Mesendoderm (in vitro differentiated cells): ENCODE measurements around the gene BCL7B.
"Not testable (repeated sequence)": the region's sequence is repeated elsewhere in the genome, so short reads cannot be mapped to it uniquely, and the experiment has no call there.

Experiments used
- DNase-seq: peaks from one replicate; pipeline ENCODE4 v3.0.0; 2013
- H2AK5ac ChIP-seq: 2 replicates; pipeline ENCODE4 v1.6.1; 2013; ENCODE audit warnings: low read length, inconsistent platforms
- H2BK120ac ChIP-seq: 2 replicates; pipeline ENCODE4 v1.6.1; 2013; ENCODE audit warnings: low read depth, mild to moderate bottlenecking, low read length, moderate library complexity, mixed read lengths
- H2BK15ac ChIP-seq: replicated peaks from 2 replicates; pipeline ENCODE4 v1.6.1; 2013; ENCODE audit warnings: low read depth, mild to moderate bottlenecking, moderate library complexity
- H2BK5ac ChIP-seq: 2 replicates; pipeline ENCODE4 v1.6.1; 2013; ENCODE audit warnings: low read length, inconsistent platforms
- H3K18ac ChIP-seq: 2 replicates; pipeline ENCODE4 v1.6.1; 2013; ENCODE audit warnings: mild to moderate bottlenecking, low read length, mixed read lengths
- H3K23ac ChIP-seq: one replicate; pipeline ENCODE4 v1.6.1; 2013; ENCODE audit warnings: low read length
- H3K27ac ChIP-seq: 2 replicates; pipeline ENCODE4 v1.5.1; 2013; ENCODE audit warnings: low read depth, mild to moderate bottlenecking, inconsistent platforms, low read length, moderate library complexity
- H3K27me3 ChIP-seq: 2 replicates; pipeline ENCODE4 v1.6.1; 2013; ENCODE audit warnings: low read length, control low read depth, mild to moderate bottlenecking, inconsistent platforms; ENCODE audit not compliant: insufficient read depth, poor library complexity
- H3K36me3 ChIP-seq: 2 replicates; pipeline ENCODE4 v1.6.1; 2013; ENCODE audit warnings: low read length, inconsistent platforms; ENCODE audit not compliant: control insufficient read depth, insufficient read depth
- H3K4ac ChIP-seq: one replicate; pipeline ENCODE4 v1.6.1; 2013; ENCODE audit warnings: low read depth, mild to moderate bottlenecking, low read length, moderate library complexity
- H3K4me1 ChIP-seq: 2 replicates; pipeline ENCODE4 v1.6.1; 2013; ENCODE audit warnings: low read depth, low read length, inconsistent platforms; ENCODE audit not compliant: control insufficient read depth
- H3K4me2 ChIP-seq: 2 replicates; pipeline ENCODE4 v1.6.1; 2013; ENCODE audit warnings: low read length
- H3K4me3 ChIP-seq: 2 replicates; pipeline ENCODE4 v1.5.1; 2013; ENCODE audit warnings: mild to moderate bottlenecking, low read length
- H3K56ac ChIP-seq: one replicate; pipeline ENCODE4 v1.6.1; 2013; ENCODE audit warnings: low read length
- H3K79me1 ChIP-seq: 2 replicates; pipeline ENCODE4 v1.6.1; 2013; ENCODE audit warnings: low read length, inconsistent platforms
- H3K79me2 ChIP-seq: 2 replicates; pipeline ENCODE4 v1.6.1; 2013; ENCODE audit warnings: mild to moderate bottlenecking, low read length; ENCODE audit not compliant: control insufficient read depth, insufficient read depth
- H3K9ac ChIP-seq: 2 replicates; pipeline ENCODE4 v1.6.1; 2013; ENCODE audit warnings: low read length, inconsistent platforms
- H4K5ac ChIP-seq: one replicate; pipeline ENCODE4 v1.6.1; 2013; ENCODE audit warnings: low read length
- H4K8ac ChIP-seq: one replicate; pipeline ENCODE4 v1.6.1; 2013; ENCODE audit warnings: low read depth, mild to moderate bottlenecking, control low read depth, low read length, moderate library complexity
- WGBS: extraction: QIAGEN DNeasy Blood & Tissue Kit; methylation state at CpG from one replicate; pipeline ENCODE4 v1.1.7; 2013; ENCODE audit warnings: low lambda C conversion rate, missing lambda C conversion rate; ENCODE audit not compliant: insufficient coverage; ENCODE audit errors: extremely low coverage; 5-methylcytosine and 5-hydroxymethylcytosine counted together

Gene BCL7B

GRCh38 chr7:73526896-73527821 lies 30.3 kb downstream of the BCL7B start:
- Histone ChIP-seq H3K79me1 (no peaks in the 10 kb centered on the region), H2BK120ac (no peak overlapping the region), H3K27ac (no peak overlapping the region), H4K5ac (no peak overlapping the region), H3K27me3 (no peaks in the 10 kb centered on the region), H4K8ac (no peak overlapping the region), H3K4ac (no peak overlapping the region), H2BK5ac (no peak overlapping the region), H3K4me3 (no peak overlapping the region), H3K23ac (no peak overlapping the region), H3K36me3 (no peaks in the 10 kb centered on the region), H3K9ac (no peak overlapping the region), H3K56ac (peak overlapping the region; percentile 3), H3K4me1 (no peaks in the 10 kb centered on the region), H3K4me2 (no peak overlapping the region), H3K79me2 (no peaks in the 10 kb centered on the region), H3K18ac (no peak overlapping the region), H2BK15ac (no peak overlapping the region), H2AK5ac (no peak overlapping the region)
- peak; percentile 72 for DNase-seq
- no CpG with 5 or more reads among the region's 8 CpGs for WGBS

GRCh38 chr7:73526158-73526494 lies 31.4 kb downstream of the BCL7B start:
- not testable (repeated sequence) for H2BK15ac ChIP-seq, H2BK5ac ChIP-seq, H3K18ac ChIP-seq, H3K79me2 ChIP-seq, H3K4me3 ChIP-seq, H3K9ac ChIP-seq, H3K36me3 ChIP-seq, H3K23ac ChIP-seq, H3K27ac ChIP-seq, H3K79me1 ChIP-seq, H4K8ac ChIP-seq, H3K56ac ChIP-seq, H2BK120ac ChIP-seq, H3K27me3 ChIP-seq, H3K4me2 ChIP-seq, H2AK5ac ChIP-seq, H4K5ac ChIP-seq, H3K4me1 ChIP-seq, DNase-seq, H3K4ac ChIP-seq
- no CpG with 5 or more reads among the region's 1 CpG for WGBS

GRCh38 chr7:73522105-73522872 lies 35.2 kb downstream of the BCL7B start, which contains the start of gene BAZ1B:
Gene BAZ1B (minus strand): TSS chr7:73522293. CDS start chr7:73521933, 360 bp downstream.
- Histone ChIP-seq H3K79me2 (peaks cover 39% of the 10 kb centered on the region), H3K4me1 (peaks cover 2% of the 10 kb centered on the region), H3K4ac (peak within 1 kb of the TSS; percentile 100), H3K79me1 (peaks cover 2% of the 10 kb centered on the region), H3K36me3 (peaks cover 2% of the 10 kb centered on the region), H3K18ac (peak within 1 kb of the TSS; percentile 100), H3K27me3 (no peaks in the 10 kb centered on the region), H3K56ac (peak within 1 kb of the TSS; percentile 98), H2BK15ac (no peak within 1 kb of the TSS), H4K8ac (peak within 1 kb of the TSS; percentile 94), H2AK5ac (peak within 1 kb of the TSS; percentile 32), H3K4me2 (peak within 1 kb of the TSS; percentile 74), H3K27ac (peak within 1 kb of the TSS; percentile 99), H2BK5ac (peak within 1 kb of the TSS; percentile 85), H4K5ac (no peak within 1 kb of the TSS), H2BK120ac (peak within 1 kb of the TSS; percentile 99), H3K4me3 (peak within 1 kb of the TSS; percentile 99), H3K9ac (peak within 1 kb of the TSS; percentile 99), H3K23ac (peak within 1 kb of the TSS; percentile 98)
- no CpG with 5 or more reads among the region's 71 CpGs for WGBS
- DNase-seq = peak; percentile 99

GRCh38 chr7:73521636-73522104 lies 35.8 kb downstream of the BCL7B start:
- H3K79me1 ChIP-seq = peaks cover 2% of the 10 kb centered on the region
- H2AK5ac ChIP-seq = no peak overlapping the region
- H3K4ac ChIP-seq = peak overlapping the region; percentile 100
- peak overlapping the region; percentile 99 for H3K9ac ChIP-seq
- peak overlapping the region; percentile 100 for H3K18ac ChIP-seq
- H2BK5ac ChIP-seq = peak overlapping the region; percentile 82
- no peak overlapping the region for H4K5ac ChIP-seq
- no peaks in the 10 kb centered on the region for H3K27me3 ChIP-seq
- peaks cover 45% of the 10 kb centered on the region for H3K79me2 ChIP-seq
- peak overlapping the region; percentile 99 for H3K4me3 ChIP-seq
- peak overlapping the region; percentile 99 for H2BK120ac ChIP-seq
- H4K8ac ChIP-seq = peak overlapping the region; percentile 94
- DNase-seq = peak; percentile 71
- H3K56ac ChIP-seq = peak overlapping the region; percentile 98
- H3K23ac ChIP-seq = peak overlapping the region; percentile 98
- H3K27ac ChIP-seq = peak overlapping the region; percentile 99
- no peak overlapping the region for H3K4me2 ChIP-seq
- WGBS = no CpG with 5 or more reads among the region's 62 CpGs
- H3K4me1 ChIP-seq = peaks cover 2% of the 10 kb centered on the region
- no peak overlapping the region for H2BK15ac ChIP-seq
- H3K36me3 ChIP-seq = peaks cover 3% of the 10 kb centered on the region

- peaks cover 3% of the 10 kb centered on the region for H3K36me3 ChIP-seq
- H2AK5ac ChIP-seq = peak overlapping the region; percentile 32
- H3K18ac ChIP-seq = peak overlapping the region; percentile 100
- H3K79me1 ChIP-seq = peaks cover 2% of the 10 kb centered on the region
- no peak overlapping the region for H2BK15ac ChIP-seq
- peak overlapping the region; percentile 98 for H3K56ac ChIP-seq
- peak overlapping the region; percentile 100 for H3K4ac ChIP-seq
- H3K27me3 ChIP-seq = no peaks in the 10 kb centered on the region
- H2BK120ac ChIP-seq = peak overlapping the region; percentile 99
- peaks cover 52% of the 10 kb centered on the region for H3K79me2 ChIP-seq
- H3K4me1 ChIP-seq = peaks cover 2% of the 10 kb centered on the region
- WGBS = no CpG with 5 or more reads among the region's 36 CpGs
- no peak overlapping the region for H4K8ac ChIP-seq
- H4K5ac ChIP-seq = no peak overlapping the region
- no peak overlapping the region for H2BK5ac ChIP-seq
- H3K4me3 ChIP-seq = peak overlapping the region; percentile 99
- peak overlapping the region; percentile 99 for H3K27ac ChIP-seq
- H3K9ac ChIP-seq = peak overlapping the region; percentile 99
- H3K4me2 ChIP-seq = peak overlapping the region; percentile 74
- H3K23ac ChIP-seq = peak overlapping the region; percentile 98
- peak; percentile 69 for DNase-seq
These were observed 36.5 kb downstream of the BCL7B start for GRCh38 chr7:73520673-73521635.
